Measurements from ENCODE around the gene SOX13. TPM values are rescaled to one million over a fixed set of nuclear protein-coding genes. Genes with fewer than 3 reads are reported as not detected.

SOX13 gene
- total RNA-seq, 1 experiment from 2014 or later = 35.6 TPM

- no TSS peak for BruUV-seq (replicated peaks)
- Histone ChIP-seq H3K9me3 (ENCODE audit: control insufficient read depth in 1 of 2, insufficient read depth in 1 of 2, low read depth in 1 of 2, low read length in 2 of 2) (no peaks in the 10 kb centered on the region), H3K9me2 (ENCODE audit: insufficient read depth) (no peaks in the 10 kb centered on the region), H3K4me1 (ENCODE audit: control insufficient read depth in 1 of 2, insufficient read depth in 2 of 2, low read length in 2 of 2) (peaks cover 19 to 43% of the 10 kb centered on the region in 2 experiments), H3K9ac (ENCODE audit: low read length) (no peak overlapping the region), H3K36me3 (ENCODE audit: control insufficient read depth in 1 of 2, insufficient read depth in 2 of 2, low read length in 2 of 2) (no peaks in the 10 kb centered on the region), H2AFZ (ENCODE audit: low read depth, low read length, poor library complexity, severe bottlenecking) (peak overlapping the region; percentile 7), H3K27me3 (ENCODE audit: insufficient read depth, low read length) (no peaks in the 10 kb centered on the region), H3K4me2 (ENCODE audit: low read length) (no peak overlapping the region), H3K4me3 (replicated peaks in 1 of 2; ENCODE audit: low read depth in 1 of 2, low read length in 2 of 2) (no peak overlapping the region), H3K79me2 (ENCODE audit: insufficient read depth, low read length) (no peaks in the 10 kb centered on the region), H4K20me1 (ENCODE audit: insufficient read depth) (no peaks in the 10 kb centered on the region), H3K27ac (ENCODE audit: low read depth, low read length) (no peak overlapping the region)
- ChIA-PET CTCF (no interaction called here), RAD21 (ENCODE audit: low non-redundant PET in 1 of 2, low total read pairs in 2 of 2, uncharacterized antibody in 2 of 2, unreplicated experiment in 2 of 2) (no interaction called here), POLR2A (interaction anchor here (1.5 kb wide), 1 partner anchor 10 kb away, joined by 6 read pairs; the partner anchor contains the start of gene SOX13)
- intact Hi-C loops (cut with micrococcal nuclease) = no loop called here
- ATAC-seq (no peak), DNase-seq (ENCODE audit: low read depth, low spot score) (no peak)
- TF ChIP-seq SIN3A (IDR thresholded peaks at IDR 0.05; ENCODE audit: low read depth) (no peak), FOSL1 (IDR thresholded peaks at IDR 0.05; ENCODE audit: low read depth) (no peak)
Observed at GRCh38 chr1:204062106-204062505, 10.8 kb upstream of the SOX13 start.

- no TSS peak for BruUV-seq (replicated peaks)
- no peaks in the 10 kb centered on the region for H3K36me3 ChIP-seq (ENCODE audit: control insufficient read depth in 1 of 2, insufficient read depth in 2 of 2, low read length in 2 of 2)
- no peaks in the 10 kb centered on the region for H3K27me3 ChIP-seq (ENCODE audit: insufficient read depth, low read length)
- H3K27ac ChIP-seq (ENCODE audit: low read depth, low read length) = no peak overlapping the region
- intact Hi-C loops (cut with micrococcal nuclease) = no loop called here
- no peak overlapping the region for H3K4me2 ChIP-seq (ENCODE audit: low read length)
- H3K4me1 ChIP-seq (ENCODE audit: control insufficient read depth in 1 of 2, insufficient read depth in 2 of 2, low read length in 2 of 2) = peaks cover 0 to 12% of the 10 kb centered on the region in 2 experiments; a peak in 3 of 4 replicates
- POLR2A ChIA-PET = no interaction called here
- DNase-seq (ENCODE audit: low read depth, low spot score) (no peak), ATAC-seq (peak; percentile 57)
- H2AFZ ChIP-seq (ENCODE audit: low read depth, low read length, poor library complexity, severe bottlenecking) = no peak overlapping the region
- H3K9me2 ChIP-seq (ENCODE audit: insufficient read depth) = no peaks in the 10 kb centered on the region
- H3K9me3 ChIP-seq (ENCODE audit: control insufficient read depth in 1 of 2, insufficient read depth in 1 of 2, low read depth in 1 of 2, low read length in 2 of 2) = no peaks in the 10 kb centered on the region
- H4K20me1 ChIP-seq (ENCODE audit: insufficient read depth) = no peaks in the 10 kb centered on the region
- H3K4me3 ChIP-seq (replicated peaks in 1 of 2; ENCODE audit: low read depth in 1 of 2, low read length in 2 of 2) = no peak overlapping the region
- RAD21 ChIA-PET (ENCODE audit: low non-redundant PET in 1 of 2, low total read pairs in 2 of 2, uncharacterized antibody in 2 of 2, unreplicated experiment in 2 of 2) = no interaction called here
- no peak overlapping the region for H3K9ac ChIP-seq (ENCODE audit: low read length)
- no peaks in the 10 kb centered on the region for H3K79me2 ChIP-seq (ENCODE audit: insufficient read depth, low read length)
- CTCF ChIA-PET = no interaction called here
- TF ChIP-seq FOSL1 (IDR thresholded peaks at IDR 0.05; ENCODE audit: low read depth) (no peak), MAX (IDR thresholded peaks at IDR 0.05) (no peak), ZFX (IDR thresholded peaks at IDR 0.05) (no peak), SP1 (IDR thresholded peaks at IDR 0.05; ENCODE audit: low read depth) (no peak), SIN3A (IDR thresholded peaks at IDR 0.05; ENCODE audit: low read depth) (no peak), EZH2phosphoT487 (IDR thresholded peaks at IDR 0.05; ENCODE audit: borderline replicate concordance) (no peak), ZNF274 (IDR thresholded peaks at IDR 0.05; ENCODE audit: low read depth, low read length) (no peak), ZBTB33 (IDR thresholded peaks at IDR 0.05; ENCODE audit: extremely low read depth, insufficient replicate concordance, low read length) (no peak), POLR2AphosphoS5 (IDR thresholded peaks at IDR 0.05; ENCODE audit: low read depth, low read length) (no peak), REST (IDR thresholded peaks at IDR 0.05; ENCODE audit: low read depth) (no peak), CBX3 (IDR thresholded peaks at IDR 0.05; ENCODE audit: low read depth) (no peak), JUND (IDR thresholded peaks at IDR 0.05) (no peak), YY1 (IDR thresholded peaks at IDR 0.05; ENCODE audit: extremely low read depth, insufficient replicate concordance, low read depth, low read length) (no peak), ELF1 (IDR thresholded peaks at IDR 0.05; ENCODE audit: borderline replicate concordance, low read depth) (no peak)
Observed at GRCh38 chr1:204065174-204065985, 7.5 kb upstream of the SOX13 start.
